ENCODE data around the gene ACSF3.

ACSF3 gene

GRCh38 chr16:89093602-89094251, at the start of gene ACSF3:
ACSF3 (plus strand) TSS chr16:89093852; CDS start chr16:89100682, 6,830 bp downstream.
- DNase-seq = peak; percentile 57

GRCh38 chr16:89044418-89045180, 49.1 kb upstream of the ACSF3 start:
- no peak for DNase-seq

GRCh38 chr16:89045181-89045815, 48.4 kb upstream of the ACSF3 start:
- DNase-seq = no peak

- DNase-seq = no peak
Observed at GRCh38 chr16:89045881-89046280, 47.8 kb upstream of the ACSF3 start.

GRCh38 chr16:89046491-89046890, 47.2 kb upstream of the ACSF3 start:
- DNase-seq = no peak

GRCh38 chr16:89047331-89048089, 46.1 kb upstream of the ACSF3 start:
- no peak for DNase-seq

- DNase-seq = no peak
Observed at GRCh38 chr16:89048090-89048725, 45.4 kb upstream of the ACSF3 start.

- no peak for DNase-seq
Observed at GRCh38 chr16:89048871-89049422, 44.7 kb upstream of the ACSF3 start.

GRCh38 chr16:89049484-89050118, 44.1 kb upstream of the ACSF3 start:
- DNase-seq = no peak

GRCh38 chr16:89050119-89050867, 43.4 kb upstream of the ACSF3 start:
- DNase-seq = no peak

- DNase-seq = no peak
Observed at GRCh38 chr16:89050868-89051311, 42.8 kb upstream of the ACSF3 start.

GRCh38 chr16:89051521-89052166, 42.0 kb upstream of the ACSF3 start:
- DNase-seq = no peak

GRCh38 chr16:89052191-89052889, 41.3 kb upstream of the ACSF3 start:
- DNase-seq = no peak

GRCh38 chr16:89052890-89053724, 40.5 kb upstream of the ACSF3 start:
- peak; percentile 4 for DNase-seq

GRCh38 chr16:89053725-89054029, 40.0 kb upstream of the ACSF3 start:
- DNase-seq = no peak

GRCh38 chr16:89054261-89054661, 39.4 kb upstream of the ACSF3 start:
- no peak for DNase-seq

GRCh38 chr16:89054714-89055113, 38.9 kb upstream of the ACSF3 start:
- no peak for DNase-seq

- DNase-seq = no peak
Observed at GRCh38 chr16:89055313-89055712, 38.3 kb upstream of the ACSF3 start.

All from CD4-positive, alpha-beta T cell treated with Interleukin-4 for 4 hours (primary cell).